Measurements from ENCODE around the gene GDPD5.

GDPD5 gene

DNA sequence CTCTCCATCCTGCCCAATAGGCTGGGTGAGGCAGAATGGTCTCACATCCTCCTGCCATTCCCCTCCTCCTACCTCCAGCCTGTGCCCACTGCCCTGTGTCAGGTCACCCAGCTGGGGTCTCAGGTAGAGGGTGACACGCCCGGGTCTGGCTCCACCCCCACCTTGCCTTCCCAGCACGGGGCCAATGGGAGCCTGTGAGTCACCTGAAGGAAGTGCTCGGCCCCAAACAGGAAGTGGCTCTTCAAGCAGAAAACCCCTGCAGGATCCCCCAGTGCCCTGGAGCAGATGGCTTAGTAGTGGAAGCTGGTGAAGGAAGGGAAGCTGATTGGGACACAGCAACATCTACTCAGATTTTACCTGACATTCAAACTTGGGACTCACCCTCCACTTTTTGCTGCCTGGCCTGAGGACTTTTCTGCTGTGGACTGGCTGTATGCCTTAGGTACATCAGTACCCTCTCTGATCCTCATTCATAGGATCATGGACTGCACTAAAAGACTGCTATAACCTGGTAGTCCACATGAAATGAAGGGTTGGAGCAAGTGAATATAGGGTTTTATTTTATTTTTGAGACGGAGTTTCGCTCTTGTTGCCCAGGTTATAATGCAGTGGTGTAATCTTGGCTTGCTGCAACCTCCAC, 33.4 kb downstream of the GDPD5 start:
- TF ChIP-seq, protein P1, sequence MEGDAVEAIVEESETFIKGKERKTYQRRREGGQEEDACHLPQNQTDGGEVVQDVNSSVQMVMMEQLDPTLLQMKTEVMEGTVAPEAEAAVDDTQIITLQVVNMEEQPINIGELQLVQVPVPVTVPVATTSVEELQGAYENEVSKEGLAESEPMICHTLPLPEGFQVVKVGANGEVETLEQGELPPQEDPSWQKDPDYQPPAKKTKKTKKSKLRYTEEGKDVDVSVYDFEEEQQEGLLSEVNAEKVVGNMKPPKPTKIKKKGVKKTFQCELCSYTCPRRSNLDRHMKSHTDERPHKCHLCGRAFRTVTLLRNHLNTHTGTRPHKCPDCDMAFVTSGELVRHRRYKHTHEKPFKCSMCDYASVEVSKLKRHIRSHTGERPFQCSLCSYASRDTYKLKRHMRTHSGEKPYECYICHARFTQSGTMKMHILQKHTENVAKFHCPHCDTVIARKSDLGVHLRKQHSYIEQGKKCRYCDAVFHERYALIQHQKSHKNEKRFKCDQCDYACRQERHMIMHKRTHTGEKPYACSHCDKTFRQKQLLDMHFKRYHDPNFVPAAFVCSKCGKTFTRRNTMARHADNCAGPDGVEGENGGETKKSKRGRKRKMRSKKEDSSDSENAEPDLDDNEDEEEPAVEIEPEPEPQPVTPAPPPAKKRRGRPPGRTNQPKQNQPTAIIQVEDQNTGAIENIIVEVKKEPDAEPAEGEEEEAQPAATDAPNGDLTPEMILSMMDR (conservative IDR thresholded peaks at IDR 0.05), result no peak
- no peak overlapping the region for H3K27ac ChIP-seq

DNA sequence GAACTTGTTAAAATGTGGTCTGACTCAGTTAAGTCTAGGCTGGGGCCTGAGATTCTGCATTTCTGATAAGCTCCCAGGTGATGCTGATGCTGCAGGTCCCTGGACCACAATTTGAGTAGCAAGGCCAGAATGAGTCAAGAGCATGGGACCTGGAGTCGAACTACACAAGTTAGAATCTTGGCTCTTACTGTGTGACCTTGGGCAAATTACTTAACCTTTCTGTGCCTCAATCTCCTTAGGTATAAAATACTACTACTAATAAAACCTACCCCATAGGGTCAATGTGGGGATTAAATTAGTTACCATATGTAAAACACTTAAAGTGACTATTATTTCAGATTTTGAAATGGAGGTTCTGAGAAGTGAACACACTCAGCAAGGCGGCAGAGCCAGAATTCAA, 34.3 kb downstream of the GDPD5 start:
- no peak overlapping the region for H3K27ac ChIP-seq
- TF ChIP-seq, protein P1 (conservative IDR thresholded peaks at IDR 0.05), result no peak

DNA sequence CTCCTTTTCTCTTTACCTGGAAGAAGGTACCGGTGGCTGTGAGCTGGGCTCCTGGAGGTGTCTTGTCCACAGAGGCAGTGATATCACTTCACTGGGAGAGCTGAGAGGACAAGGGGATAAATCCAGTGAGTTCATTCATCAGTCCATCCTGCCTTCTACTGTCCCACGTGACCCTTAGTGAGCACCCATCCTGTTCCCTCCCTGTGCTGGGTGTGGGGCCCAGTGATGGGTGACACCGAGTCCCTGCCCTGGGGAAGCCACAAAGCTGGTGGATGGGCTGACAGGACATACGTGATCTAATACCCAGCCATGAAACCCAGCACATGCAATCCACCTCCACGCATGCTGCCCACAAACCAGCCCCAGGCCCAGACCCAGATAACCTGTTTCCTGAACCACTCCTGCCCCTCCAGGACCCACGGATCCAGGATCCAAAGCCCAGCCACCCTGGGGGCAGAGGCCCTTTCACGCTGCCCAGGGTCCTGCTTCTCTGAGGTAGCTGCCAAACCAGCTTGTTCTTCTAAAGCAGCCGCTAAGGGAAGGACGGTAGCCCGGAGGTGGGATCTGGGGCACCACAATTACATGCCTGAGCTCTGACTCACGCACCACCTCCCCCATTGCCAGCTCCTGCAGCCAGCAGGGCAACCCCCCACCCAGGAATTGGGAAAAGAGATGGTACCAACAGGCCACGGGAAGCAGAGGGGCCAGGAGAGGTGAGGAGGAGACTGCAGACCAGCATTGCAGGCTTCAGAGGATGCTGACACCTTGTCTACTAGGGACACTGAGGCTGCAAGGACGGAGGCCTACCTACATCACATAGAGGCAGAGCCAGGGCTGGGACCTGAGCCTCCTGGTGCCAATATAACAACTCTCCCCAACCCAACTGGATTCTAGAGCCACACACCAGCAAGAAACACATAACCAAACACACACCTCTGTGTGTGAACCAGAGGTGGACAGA, 35.2 kb downstream of the GDPD5 start:
- no peak overlapping the region for H3K27ac ChIP-seq
- TF ChIP-seq, protein P1 (conservative IDR thresholded peaks at IDR 0.05), result no peak

DNA sequence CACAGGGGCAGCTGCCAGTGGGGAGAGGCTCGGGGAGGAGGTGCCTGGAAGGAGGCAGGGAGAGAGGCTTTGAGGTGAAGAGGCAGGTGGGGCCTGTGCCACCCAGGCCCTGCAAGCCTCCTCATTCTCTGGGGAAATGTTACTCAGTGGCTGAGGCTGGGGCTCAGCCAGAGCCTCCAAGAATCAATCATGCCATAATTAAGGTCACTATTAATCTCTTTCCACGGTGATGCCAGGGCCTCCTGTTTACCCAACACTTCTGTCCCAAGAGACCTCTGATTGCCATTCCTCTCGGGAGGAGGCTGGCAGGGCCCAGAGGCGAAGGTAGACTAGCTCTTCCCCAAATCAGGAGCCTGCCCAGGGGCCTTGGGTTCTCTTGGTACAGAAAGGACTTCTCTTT, 38.4 kb downstream of the GDPD5 start:
- TF ChIP-seq, protein P1 (conservative IDR thresholded peaks at IDR 0.05), result no peak
- no peak overlapping the region for H3K27ac ChIP-seq

DNA sequence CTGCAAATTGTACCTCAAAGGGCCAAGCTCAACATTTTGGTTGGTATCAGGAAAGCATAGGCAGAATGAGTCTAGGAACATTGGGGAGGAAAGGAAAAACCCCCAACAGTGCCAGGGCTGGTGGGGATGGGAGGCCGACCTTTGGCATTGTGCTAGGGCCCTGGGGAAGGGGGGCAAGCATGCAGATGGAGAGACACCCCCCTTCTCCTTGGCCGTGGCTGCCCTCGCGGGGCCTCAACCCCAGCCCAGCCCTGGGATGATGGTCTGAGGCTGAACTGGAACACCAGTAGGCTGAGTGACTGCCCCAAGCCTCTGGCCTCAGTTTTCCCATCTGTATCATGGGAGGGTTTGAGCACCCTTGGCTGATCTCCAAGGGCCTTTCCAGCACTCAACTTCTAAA, 40.0 kb downstream of the GDPD5 start:
- TF ChIP-seq, protein P1 (conservative IDR thresholded peaks at IDR 0.05), result no peak
- no peak overlapping the region for H3K27ac ChIP-seq

DNA sequence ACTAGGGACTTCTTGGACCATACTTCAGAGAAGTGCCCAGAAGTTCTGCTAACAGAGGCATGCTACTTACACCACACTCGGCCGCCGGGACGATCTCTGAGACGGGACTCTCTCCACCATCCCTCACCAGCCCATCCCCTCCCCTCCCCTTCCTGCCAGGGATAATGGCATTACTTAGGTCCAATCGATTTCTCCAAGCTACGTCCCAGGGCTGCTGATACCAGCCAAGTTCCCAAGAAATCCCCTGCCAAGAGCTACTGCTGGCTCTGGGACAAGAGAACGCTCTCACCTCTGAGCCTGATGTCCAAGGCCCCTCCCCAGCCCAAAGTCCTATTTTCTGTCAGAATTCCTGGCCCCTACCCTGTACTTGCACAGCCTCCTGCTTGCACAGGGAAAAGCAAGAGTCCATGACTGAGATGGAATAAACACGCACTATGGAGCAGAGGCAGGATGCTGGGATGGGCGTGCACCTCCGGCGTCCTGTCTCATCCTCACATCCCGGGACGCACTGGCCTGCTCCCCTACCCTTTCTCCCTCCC, 42.7 kb downstream of the GDPD5 start:
- TF ChIP-seq, protein P1 (conservative IDR thresholded peaks at IDR 0.05), result no peak
- H3K27ac ChIP-seq, result no peak overlapping the region

DNA sequence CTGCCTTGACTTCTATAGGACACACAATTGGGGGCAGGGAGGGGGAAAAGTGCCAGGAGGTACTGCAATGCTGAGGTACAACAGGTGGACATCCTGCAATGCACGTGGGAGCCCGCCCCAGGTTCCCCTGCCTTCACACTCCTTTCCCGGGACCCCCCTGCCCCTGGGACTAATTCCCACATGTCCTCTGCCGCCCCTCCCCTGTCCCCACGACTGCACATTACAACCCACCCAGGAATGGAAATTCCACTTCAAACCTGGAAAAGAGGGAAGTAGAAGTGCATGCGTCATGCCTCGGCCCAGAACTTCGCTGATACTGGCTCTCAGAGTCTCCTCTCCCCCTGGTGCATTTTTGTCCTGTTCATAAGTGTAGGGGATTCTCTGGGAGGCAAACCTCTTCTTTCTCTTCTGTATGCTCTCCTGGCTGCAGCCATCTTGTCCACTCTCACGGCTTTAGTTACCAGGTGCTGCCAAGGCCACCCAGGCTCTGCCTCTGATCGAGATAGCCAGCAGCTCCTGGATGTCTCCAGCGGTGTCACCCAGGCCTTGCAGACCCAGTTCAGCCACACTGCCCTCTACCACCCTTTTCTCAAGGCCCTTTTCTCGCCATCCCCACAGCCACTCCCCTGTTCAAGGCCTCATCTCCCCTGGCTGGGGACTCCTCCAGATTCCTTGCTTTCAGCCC, 43.7 kb downstream of the GDPD5 start:
- H3K27ac ChIP-seq, result no peak overlapping the region
- TF ChIP-seq, protein P1 (conservative IDR thresholded peaks at IDR 0.05), result no peak

Data from VCaP (cell line).